ENCODE data around the gene AXIN1. TPM values are rescaled to one million over a fixed set of nuclear protein-coding genes. Genes with fewer than 3 reads are reported as not detected.
"Not testable (repeated sequence)": the region's sequence is repeated elsewhere in the genome, so short reads cannot be mapped to it uniquely, and the experiment has no call there.

AXIN1 gene
- total and polyA plus RNA-seq, 4 donors = 8.5 to 24.0 (median 21.7) TPM

DNA sequence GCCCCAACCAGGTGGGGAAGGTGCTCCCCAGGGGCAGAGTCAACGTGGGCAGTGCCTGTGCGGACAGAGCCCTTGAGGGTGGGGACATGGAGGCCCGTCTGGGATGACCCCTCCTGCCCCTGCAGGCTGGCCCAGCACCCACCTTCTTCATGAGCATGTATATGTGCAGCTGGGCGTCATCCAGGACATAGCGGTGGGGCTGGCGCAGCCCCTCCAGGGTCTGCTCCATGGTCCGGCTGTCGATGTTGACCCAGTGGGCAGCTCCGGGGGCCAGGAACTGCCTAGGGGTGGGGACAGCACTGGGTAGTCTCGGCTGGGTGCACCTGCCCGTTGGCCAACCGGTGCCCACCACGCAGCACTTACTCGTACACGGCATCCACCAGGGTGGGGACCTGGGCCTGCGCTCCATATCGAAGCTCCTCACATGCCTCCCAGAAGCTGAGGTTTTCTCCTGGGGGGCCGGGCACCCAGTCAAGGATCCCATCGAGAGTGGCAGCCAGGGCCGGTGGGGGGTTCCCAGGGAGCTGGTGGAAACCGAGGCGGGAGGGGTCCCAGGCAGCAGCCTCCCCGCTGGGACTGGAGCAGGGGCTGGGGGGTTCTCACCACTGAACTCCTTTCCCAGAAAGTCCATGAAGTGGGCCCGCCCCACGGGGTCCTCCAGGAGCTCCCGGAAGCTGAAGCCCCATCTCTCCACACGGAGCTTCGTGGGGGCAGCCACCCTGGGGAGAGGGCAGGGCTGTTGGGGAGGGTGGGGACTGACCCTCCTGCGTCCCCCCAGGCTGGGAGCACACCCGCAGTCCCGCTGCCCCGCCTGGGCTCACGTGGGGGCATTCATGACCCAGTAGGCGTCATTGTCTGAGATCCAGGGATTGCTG lies 81.9 kb downstream of the AXIN1 start:
- Histone ChIP-seq H3K4me3 (ENCODE audit: low read depth, low read length) (no peak overlapping the region), H3K4me1 (ENCODE audit: control insufficient read depth, insufficient read depth, low read length) (peaks cover 13% of the 10 kb centered on the region), H3K27ac (ENCODE audit: low read depth, low read length) (no peak overlapping the region), H3K9me3 (ENCODE audit: control insufficient read depth, insufficient read depth, low read length) (no peaks in the 10 kb centered on the region), H3K36me3 (ENCODE audit: control insufficient read depth, insufficient read depth, low read length) (peaks cover 65% of the 10 kb centered on the region), H3K27me3 (ENCODE audit: control insufficient read depth, insufficient read depth, low read length) (peaks cover 5% of the 10 kb centered on the region)
- no peak for DNase-seq (ENCODE audit: low read depth in 4 of 6, low spot score in 6 of 6)
- 87% methylated on average over 29 of the region's 34 CpGs for WGBS (ENCODE audit: insufficient coverage)

DNA sequence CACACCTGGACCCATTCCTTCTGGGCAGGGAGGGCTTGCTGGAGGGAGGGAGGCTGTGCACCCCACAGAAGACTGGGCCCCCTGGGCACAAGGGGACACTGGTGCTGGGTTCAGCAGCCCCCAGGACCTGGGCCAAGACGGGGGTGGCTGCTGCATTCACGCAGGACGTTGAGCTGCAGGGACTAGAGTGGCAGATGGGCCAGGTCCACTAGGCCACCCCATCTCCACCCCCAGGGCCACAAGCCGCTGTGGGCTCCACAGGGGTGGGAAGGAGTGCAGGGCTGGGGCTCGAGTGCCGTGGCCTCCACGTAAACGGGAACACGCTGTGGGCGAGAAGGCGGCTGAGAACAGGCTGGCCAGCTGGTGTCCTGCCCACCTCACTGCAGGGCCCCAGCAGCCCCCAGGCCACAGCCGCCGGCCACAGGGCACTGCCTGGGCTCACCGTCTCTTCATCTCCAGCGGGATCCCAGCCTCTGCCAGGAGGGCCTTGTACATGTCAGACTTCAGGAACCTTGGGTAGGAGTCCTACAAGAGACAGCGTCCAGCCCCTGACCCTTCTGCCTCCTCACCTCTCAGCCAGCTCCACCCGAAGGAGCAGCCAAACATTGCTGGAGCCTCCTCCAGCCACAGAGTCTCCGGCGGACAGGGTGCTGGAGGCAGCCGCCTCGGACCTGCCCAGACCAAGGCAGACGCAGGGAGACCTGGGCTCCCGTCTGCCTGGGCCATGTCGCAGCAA lies 83.3 kb downstream of the AXIN1 start:
- Histone ChIP-seq H3K27me3 (ENCODE audit: control insufficient read depth, insufficient read depth, low read length) (no peaks in the 10 kb centered on the region), H3K4me3 (ENCODE audit: low read depth, low read length) (no peak overlapping the region), H3K4me1 (ENCODE audit: control insufficient read depth, insufficient read depth, low read length) (peaks cover under 1% of the 10 kb centered on the region), H3K36me3 (ENCODE audit: control insufficient read depth, insufficient read depth, low read length) (peaks cover 79% of the 10 kb centered on the region), H3K27ac (ENCODE audit: low read depth, low read length) (no peak overlapping the region), H3K9me3 (ENCODE audit: control insufficient read depth, insufficient read depth, low read length) (no peaks in the 10 kb centered on the region)
- WGBS (ENCODE audit: insufficient coverage) = 85% methylated on average over 21 of the region's 24 CpGs
- no peak for DNase-seq (ENCODE audit: low read depth in 4 of 6, low spot score in 6 of 6)

GRCh38 chr16:268141-269053 lies 84.1 kb downstream of the AXIN1 start:
- peak in 1 of 6 donors; percentile 12 for DNase-seq (ENCODE audit: low read depth in 4 of 6, low spot score in 6 of 6)
- Histone ChIP-seq H3K4me3 (ENCODE audit: low read depth, low read length) (no peak overlapping the region), H3K27me3 (ENCODE audit: control insufficient read depth, insufficient read depth, low read length) (no peaks in the 10 kb centered on the region), H3K27ac (ENCODE audit: low read depth, low read length) (no peak overlapping the region), H3K4me1 (ENCODE audit: control insufficient read depth, insufficient read depth, low read length) (no peaks in the 10 kb centered on the region), H3K9me3 (ENCODE audit: control insufficient read depth, insufficient read depth, low read length) (no peaks in the 10 kb centered on the region), H3K36me3 (ENCODE audit: control insufficient read depth, insufficient read depth, low read length) (peaks cover 84% of the 10 kb centered on the region)
- WGBS (ENCODE audit: insufficient coverage) = 69% methylated on average over 35 of the region's 40 CpGs

GRCh38 chr16:267562-267961 lies 85.0 kb downstream of the AXIN1 start:
- not testable (repeated sequence) for H3K27ac ChIP-seq (ENCODE audit: low read depth, low read length); H3K4me1 ChIP-seq (ENCODE audit: control insufficient read depth, insufficient read depth, low read length); H3K9me3 ChIP-seq (ENCODE audit: control insufficient read depth, insufficient read depth, low read length); DNase-seq (ENCODE audit: low read depth in 4 of 6, low spot score in 6 of 6); H3K27me3 ChIP-seq (ENCODE audit: control insufficient read depth, insufficient read depth, low read length); H3K4me3 ChIP-seq (ENCODE audit: low read depth, low read length)
- H3K36me3 ChIP-seq (ENCODE audit: control insufficient read depth, insufficient read depth, low read length) = peaks cover 84% of the 10 kb centered on the region
- WGBS (ENCODE audit: insufficient coverage) = 95% methylated on average over 17 of the region's 17 CpGs

DNA sequence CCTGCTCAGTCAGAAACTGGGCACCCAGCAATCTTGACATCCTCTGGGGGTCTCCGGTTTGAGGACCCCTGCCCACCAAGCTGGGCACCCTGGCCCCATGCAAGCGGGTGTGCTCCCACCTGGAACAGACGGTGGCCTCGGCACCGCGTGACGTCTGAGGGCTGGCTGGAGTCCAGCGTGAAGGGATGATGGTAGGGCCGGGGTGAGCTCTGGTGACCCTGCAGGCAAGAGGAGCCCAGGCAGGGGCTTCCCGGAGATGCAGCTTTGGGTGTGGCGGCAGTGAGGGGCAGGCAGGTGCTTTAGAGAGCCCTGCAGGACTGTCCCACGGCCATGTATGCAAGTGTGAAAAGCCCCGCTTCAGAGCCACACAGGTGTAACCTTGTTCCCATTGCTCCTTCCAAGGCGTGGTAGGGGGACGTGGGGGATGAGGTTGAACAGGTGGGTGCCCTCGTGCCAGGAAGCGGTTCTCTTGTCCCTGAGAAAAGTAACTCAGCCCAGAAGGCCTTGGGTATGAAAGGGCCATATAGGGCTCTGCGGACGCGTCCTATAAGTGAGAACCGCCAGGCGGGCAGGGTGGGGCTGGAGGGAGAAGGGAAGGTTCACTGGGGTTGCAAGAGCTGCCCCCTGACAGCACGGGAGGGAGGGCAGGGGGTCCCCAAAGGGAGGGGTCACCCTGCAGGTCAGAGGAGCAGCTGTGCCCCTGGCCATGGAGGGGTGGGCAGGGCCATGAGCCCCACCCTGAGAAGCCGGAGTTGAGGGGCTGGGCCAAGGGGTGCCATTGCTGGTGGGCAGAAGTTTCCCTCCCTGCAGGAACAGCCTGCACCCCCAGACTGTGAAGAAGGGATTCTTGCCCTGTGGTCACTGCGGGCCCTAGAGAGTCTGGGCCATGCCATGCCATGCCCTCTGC lies 86.0 kb downstream of the AXIN1 start:
- H3K9me3 ChIP-seq (ENCODE audit: control insufficient read depth, insufficient read depth, low read length) = no peaks in the 10 kb centered on the region
- 79% methylated on average over 25 of the region's 25 CpGs for WGBS (ENCODE audit: insufficient coverage)
- H3K27ac ChIP-seq (ENCODE audit: low read depth, low read length) = no peak overlapping the region
- H3K4me3 ChIP-seq (ENCODE audit: low read depth, low read length) = no peak overlapping the region
- no peak for DNase-seq (ENCODE audit: low read depth in 4 of 6, low spot score in 6 of 6)
- no peaks in the 10 kb centered on the region for H3K4me1 ChIP-seq (ENCODE audit: control insufficient read depth, insufficient read depth, low read length)
- no peaks in the 10 kb centered on the region for H3K27me3 ChIP-seq (ENCODE audit: control insufficient read depth, insufficient read depth, low read length)
- H3K36me3 ChIP-seq (ENCODE audit: control insufficient read depth, insufficient read depth, low read length) = peaks cover 88% of the 10 kb centered on the region

- no peak overlapping the region for H3K4me3 ChIP-seq (ENCODE audit: low read depth, low read length)
These were observed 86.8 kb downstream of the AXIN1 start for GRCh38 chr16:265711-266110.

GRCh38 chr16:265002-265529 lies 87.5 kb downstream of the AXIN1 start:
- Histone ChIP-seq H3K4me1 (ENCODE audit: control insufficient read depth, insufficient read depth, low read length) (no peaks in the 10 kb centered on the region), H3K9me3 (ENCODE audit: control insufficient read depth, insufficient read depth, low read length) (no peaks in the 10 kb centered on the region), H3K36me3 (ENCODE audit: control insufficient read depth, insufficient read depth, low read length) (peaks cover 88% of the 10 kb centered on the region), H3K27me3 (ENCODE audit: control insufficient read depth, insufficient read depth, low read length) (no peaks in the 10 kb centered on the region), H3K27ac (ENCODE audit: low read depth, low read length) (no peak overlapping the region), H3K4me3 (ENCODE audit: low read depth, low read length) (no peak overlapping the region)
- DNase-seq (ENCODE audit: low read depth in 4 of 6, low spot score in 6 of 6) = no peak
- WGBS (ENCODE audit: insufficient coverage) = 86% methylated on average over 13 of the region's 14 CpGs

More at GRCh38 chr16:265711-266110, 86.8 kb downstream of the AXIN1 start:
- H3K27ac ChIP-seq (ENCODE audit: low read depth, low read length) = no peak overlapping the region
- 80% methylated on average over 11 of the region's 12 CpGs for WGBS (ENCODE audit: insufficient coverage)
- H3K9me3 ChIP-seq (ENCODE audit: control insufficient read depth, insufficient read depth, low read length) = no peaks in the 10 kb centered on the region
- peaks cover 88% of the 10 kb centered on the region for H3K36me3 ChIP-seq (ENCODE audit: control insufficient read depth, insufficient read depth, low read length)
- H3K4me1 ChIP-seq (ENCODE audit: control insufficient read depth, insufficient read depth, low read length) = no peaks in the 10 kb centered on the region
- no peak for DNase-seq (ENCODE audit: low read depth in 4 of 6, low spot score in 6 of 6)
- H3K27me3 ChIP-seq (ENCODE audit: control insufficient read depth, insufficient read depth, low read length) = no peaks in the 10 kb centered on the region

DNA sequence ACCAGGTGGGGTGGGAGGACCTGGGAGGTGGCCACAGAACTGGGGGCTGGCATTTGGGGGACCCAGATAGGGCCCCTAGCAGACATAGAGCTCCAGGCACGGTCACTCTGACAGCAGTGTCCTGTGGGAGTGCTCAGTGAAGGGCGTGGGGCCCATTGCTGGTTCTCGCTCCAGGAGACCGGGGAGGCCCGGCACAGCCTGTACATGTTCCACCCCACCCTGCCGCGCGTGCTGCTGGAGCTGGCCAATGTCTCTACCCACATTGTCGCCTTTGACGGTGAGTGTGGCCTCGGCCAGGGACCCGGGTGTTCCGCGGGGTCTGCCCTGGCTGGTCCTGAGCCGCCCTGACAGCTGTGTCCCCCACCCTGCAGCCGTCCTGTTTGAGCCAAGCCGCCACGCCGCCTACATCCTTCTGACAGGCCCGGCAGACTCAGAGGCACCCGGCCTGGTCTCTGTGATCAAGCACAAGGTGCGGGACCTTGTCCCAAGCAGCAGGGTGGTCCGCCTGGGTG lies 88.0 kb downstream of the AXIN1 start:
- Histone ChIP-seq H3K27me3 (ENCODE audit: control insufficient read depth, insufficient read depth, low read length) (no peaks in the 10 kb centered on the region), H3K4me3 (ENCODE audit: low read depth, low read length) (no peak overlapping the region), H3K36me3 (ENCODE audit: control insufficient read depth, insufficient read depth, low read length) (peaks cover 88% of the 10 kb centered on the region), H3K4me1 (ENCODE audit: control insufficient read depth, insufficient read depth, low read length) (no peaks in the 10 kb centered on the region), H3K27ac (ENCODE audit: low read depth, low read length) (no peak overlapping the region), H3K9me3 (ENCODE audit: control insufficient read depth, insufficient read depth, low read length) (no peaks in the 10 kb centered on the region)
- 93% methylated on average over 23 of the region's 23 CpGs for WGBS (ENCODE audit: insufficient coverage)
- DNase-seq (ENCODE audit: low read depth in 4 of 6, low spot score in 6 of 6) = no peak
